Kasumi-1 (cell line): ENCODE data around the gene S100A4.
A peak's percentile ranks its signal among the peaks of the same experiment; 100 is the strongest.

ENCODE experiments used
- DNase-seq, 2 experiments: peaks; one replicate each; lab custom pipeline; 2025; lab: John Stamatoyannopoulos, UW

The S100A4 gene

GRCh38 chr1:153547560-153548551 is 2.2 kb upstream of the S100A4 start:
- no peak for DNase-seq

- no peak for DNase-seq
These were observed 1.4 kb upstream of the S100A4 start for GRCh38 chr1:153546796-153547559.

- DNase-seq, result no peak
These were observed 765 bp upstream of the S100A4 start for GRCh38 chr1:153546371-153546770.

GRCh38 chr1:153544453-153545066 is 1.0 kb downstream of the S100A4 start:
- DNase-seq, result no peak

- DNase-seq, result no peak
These were observed 1.9 kb downstream of the S100A4 start for GRCh38 chr1:153543736-153544135.

GRCh38 chr1:153542956-153543711 is 2.5 kb downstream of the S100A4 start:
- no peak for DNase-seq

- DNase-seq, result no peak
These were observed 3.7 kb downstream of the S100A4 start for GRCh38 chr1:153541641-153542590.

GRCh38 chr1:153540394-153541361 is 4.9 kb downstream of the S100A4 start, which contains the start of gene S100A5:
Gene S100A5 (minus strand): TSS chr1:153540934. CDS start chr1:153540191, 743 bp downstream.
- peak; percentile 81 to 84 for DNase-seq

- DNase-seq, result no peak
These were observed 6.1 kb downstream of the S100A4 start for GRCh38 chr1:153539395-153540093.

- DNase-seq, result no peak
These were observed 7.2 kb downstream of the S100A4 start for GRCh38 chr1:153538315-153538821.

GRCh38 chr1:153537376-153537730 is 8.3 kb downstream of the S100A4 start:
- DNase-seq, result no peak

GRCh38 chr1:153536671-153537375 is 8.8 kb downstream of the S100A4 start:
- no peak for DNase-seq

- peak in 1 of 2 experiments; percentile 21 for DNase-seq
These were observed 9.5 kb downstream of the S100A4 start for GRCh38 chr1:153536012-153536670.

GRCh38 chr1:153535242-153536011 is 10.2 kb downstream of the S100A4 start, which contains the start of gene S100A6:
Gene S100A6 (minus strand): TSS chr1:153535991. CDS start chr1:153535339, 652 bp downstream.
- DNase-seq, result no peak

- DNase-seq, result no peak
These were observed 10.7 kb downstream of the S100A4 start for GRCh38 chr1:153534925-153535241.

- DNase-seq, result no peak
These were observed 11.2 kb downstream of the S100A4 start for GRCh38 chr1:153534226-153534924.
